PC-3 (cell line): ENCODE measurements around the gene HOGA1. TPM values are rescaled to one million over a fixed set of nuclear protein-coding genes. Genes with fewer than 3 reads are reported as not detected.

Experiments used
- ATAC-seq: fragments of 200-7000 bp; cut with Tn5 transposase; 2 replicates; pipeline ENCODE4 v1.9.1; 2020; ENCODE audit warnings: mild to moderate bottlenecking, moderate library complexity
- BruUV-seq: library from RNA; stranded (reverse); fragments of 400-500 nt; replicated peaks from 2 replicates; lab custom pipeline; 2021; lab: Mats Ljungman, UMichigan
- CTCF ChIA-PET: fragments of 300-600 bp; sonication (Branson Sonifier 250); formaldehyde crosslinking; loops from one replicate; lab custom pipeline; 2022; ENCODE audit warnings: antibody characterized with exemption; lab: Charles Lee
- POLR2A ChIA-PET: fragments of 300-600 bp; sonication (Branson Sonifier 250); formaldehyde crosslinking; loops from one replicate; lab custom pipeline; 2022; ENCODE audit warnings: antibody characterized with exemption; ENCODE audit not compliant: unreplicated experiment; lab: Charles Lee
- DNase-seq: peaks from one replicate; pipeline ENCODE4 v3.0.0-alpha.2; 2015
- H2AFZ ChIP-seq: fragments of 300-600 bp; sonication (generic); 2 replicates; pipeline ENCODE4 v1.6.0; 2016; ENCODE audit warnings: antibody characterized with exemption, low read length
- H3F3A ChIP-seq: fragments of 300-600 bp; sonication (generic); one replicate; pipeline ENCODE4 v1.6.0; 2017; ENCODE audit warnings: antibody characterized with exemption, low read length, control low read depth, mild to moderate bottlenecking; ENCODE audit not compliant: unreplicated experiment
- H3K27ac ChIP-seq: fragments of 300-600 bp; sonication (generic); 2 replicates; pipeline ENCODE4 v1.5.1; 2016; ENCODE audit warnings: mild to moderate bottlenecking, low read length
- H3K27me3 ChIP-seq: fragments of 300-600 bp; sonication (generic); 2 replicates; pipeline ENCODE4 v1.6.1; 2016; ENCODE audit warnings: low read length, mixed read lengths
- H3K36me3 ChIP-seq: fragments of 300-600 bp; sonication (generic); 2 replicates; pipeline ENCODE4 v1.6.1; 2016; ENCODE audit warnings: low read depth, mixed run types, low read length, mixed read lengths
- H3K4me1 ChIP-seq: fragments of 300-600 bp; sonication (generic); 2 replicates; pipeline ENCODE4 v1.5.1; 2016; ENCODE audit warnings: low read length; ENCODE audit not compliant: insufficient read depth
- H3K4me2 ChIP-seq: fragments of 300-600 bp; sonication (generic); 2 replicates; pipeline ENCODE4 v1.6.0; 2016; ENCODE audit warnings: low read length
- H3K4me3 ChIP-seq: fragments of 300-600 bp; sonication (generic); 2 replicates; pipeline ENCODE4 v1.5.1; 2016; ENCODE audit warnings: mild to moderate bottlenecking, low read length, mixed read lengths
- H3K79me2 ChIP-seq: fragments of 300-600 bp; sonication (generic); 2 replicates; pipeline ENCODE4 v1.6.1; 2017; ENCODE audit warnings: low read length, mixed read lengths
- H3K9ac ChIP-seq: fragments of 300-600 bp; sonication (generic); 2 replicates; pipeline ENCODE4 v1.6.0; 2016; ENCODE audit warnings: mild to moderate bottlenecking, low read length
- H3K9me2 ChIP-seq: fragments of 300-600 bp; sonication (generic); replicated peaks from 2 replicates; pipeline ENCODE4 v1.6.1; 2016; ENCODE audit warnings: mixed run types, low read length, mixed read lengths
- H3K9me3 ChIP-seq: fragments of 300-600 bp; sonication (generic); 2 replicates; pipeline ENCODE4 v1.6.1; 2016; ENCODE audit warnings: low read length, mixed read lengths
- H4K20me1 ChIP-seq: fragments of 300-600 bp; sonication (generic); 2 replicates; pipeline ENCODE4 v1.6.1; 2016; ENCODE audit warnings: low read length, mixed read lengths
- CTCF ChIP-seq: fragments of 300-600 bp; sonication (generic); conservative IDR thresholded peaks from 2 replicates; pipeline ENCODE4 v1.5.1; 2017; ENCODE audit warnings: antibody characterized with exemption, low read depth, mild to moderate bottlenecking, low read length
- EZH2 ChIP-seq: fragments of 300-600 bp; sonication (generic); IDR thresholded peaks from one replicate; pipeline ENCODE4 v1.6.1; 2017; ENCODE audit warnings: antibody characterized with exemption, mild to moderate bottlenecking, low read length; ENCODE audit not compliant: unreplicated experiment
- EZH2phosphoT487 ChIP-seq: fragments of 300-600 bp; sonication (generic); IDR thresholded peaks from 2 replicates; pipeline ENCODE4 v1.6.1; 2018; ENCODE audit warnings: mild to moderate bottlenecking, antibody characterized with exemption, low read length, borderline replicate concordance
- intact Hi-C: fragments of 100-400 bp; cut with micrococcal nuclease; formaldehyde crosslinking; loops from 2 replicates; pipeline ENCODE4 v1.9.0; 2023
- total RNA-seq: library from RNA; depleted of rRNA; stranded (reverse); fragments of >200 nt; gene quantifications from 2 replicates; pipeline ENCODE4 v1.2.3, GENCODE V29; 2014

HOGA1 gene
- total RNA-seq, 1 experiment from 2014 or later: 0.15 TPM

- Histone ChIP-seq H4K20me1 (no peaks in the 10 kb centered on the region), H3K9ac (no peak overlapping the region), H3K36me3 (no peaks in the 10 kb centered on the region), H3K27me3 (no peaks in the 10 kb centered on the region), H3K79me2 (no peaks in the 10 kb centered on the region), H3K9me2 (no peaks in the 10 kb centered on the region), H3F3A (no peaks in the 10 kb centered on the region), H3K4me3 (no peak overlapping the region), H3K4me1 (no peaks in the 10 kb centered on the region), H2AFZ (no peak overlapping the region), H3K27ac (no peak overlapping the region), H3K4me2 (no peak overlapping the region), H3K9me3 (no peaks in the 10 kb centered on the region)
- no peak for DNase-seq
- POLR2A ChIA-PET: no interaction called here
- CTCF ChIA-PET: no interaction called here
- no peak for ATAC-seq
- no TSS peak for BruUV-seq
- TF ChIP-seq CTCF: no peak
- TF ChIP-seq EZH2: no peak
- TF ChIP-seq EZH2phosphoT487: no peak
- intact Hi-C loops: no loop called here
These were observed 1.2 kb downstream of the HOGA1 start for GRCh38 chr10:97585439-97585811.

GRCh38 chr10:97587183-97587582 is 3.0 kb downstream of the HOGA1 start:
- ChIA-PET POLR2A (no interaction called here), CTCF (no interaction called here)
- no peaks in the 10 kb centered on the region for H4K20me1 ChIP-seq
- no peaks in the 10 kb centered on the region for H3K4me1 ChIP-seq
- intact Hi-C loops: no loop called here
- BruUV-seq: no TSS peak
- no peak overlapping the region for H3K9ac ChIP-seq
- DNase-seq: no peak
- H2AFZ ChIP-seq: no peak overlapping the region
- no peak overlapping the region for H3K4me3 ChIP-seq
- H3F3A ChIP-seq: no peaks in the 10 kb centered on the region
- no peak overlapping the region for H3K4me2 ChIP-seq
- no peak overlapping the region for H3K27ac ChIP-seq
- H3K79me2 ChIP-seq: no peaks in the 10 kb centered on the region
- no peaks in the 10 kb centered on the region for H3K36me3 ChIP-seq
- H3K27me3 ChIP-seq: no peaks in the 10 kb centered on the region
- TF ChIP-seq EZH2phosphoT487: no peak
- TF ChIP-seq CTCF: no peak
- no peak for TF ChIP-seq EZH2
- no peak for ATAC-seq
- no peaks in the 10 kb centered on the region for H3K9me2 ChIP-seq
- H3K9me3 ChIP-seq: no peaks in the 10 kb centered on the region

- POLR2A ChIA-PET: no interaction called here
These were observed 5.3 kb downstream of the HOGA1 start, which contains the start of gene C10orf62 for GRCh38 chr10:97589479-97589878. C10orf62 (plus strand) TSS chr10:97589721; CDS start chr10:97589898, 177 bp downstream.

More at GRCh38 chr10:97589479-97589878, 5.3 kb downstream of the HOGA1 start, which contains the start of gene C10orf62:
- no TSS peak for BruUV-seq
- intact Hi-C loops: no loop called here
- Histone ChIP-seq H3F3A (no peaks in the 10 kb centered on the region), H3K4me1 (no peaks in the 10 kb centered on the region), H3K36me3 (no peaks in the 10 kb centered on the region), H3K9ac (no peak within 1 kb of the TSS), H3K9me2 (no peaks in the 10 kb centered on the region), H2AFZ (no peak within 1 kb of the TSS), H3K4me2 (no peak within 1 kb of the TSS), H3K79me2 (no peaks in the 10 kb centered on the region), H4K20me1 (no peaks in the 10 kb centered on the region), H3K27me3 (no peaks in the 10 kb centered on the region), H3K9me3 (no peaks in the 10 kb centered on the region), H3K27ac (no peak within 1 kb of the TSS), H3K4me3 (no peak within 1 kb of the TSS)
- TF ChIP-seq CTCF (no peak), EZH2 (no peak), EZH2phosphoT487 (no peak)
- DNase-seq (no peak), ATAC-seq (no peak)
- CTCF ChIA-PET: no interaction called here
